DMS153 (cell line): ENCODE data around the gene MIA.
A peak's percentile ranks its signal among the peaks of the same experiment; 100 is the strongest.
"Not testable (repeated sequence)": the region's sequence is repeated elsewhere in the genome, so short reads cannot be mapped to it uniquely, and the experiment has no call there.

Source experiments
- DNase-seq: peaks from one replicate; lab custom pipeline; 2025; lab: John Stamatoyannopoulos, UW

The MIA gene

GRCh38 chr19:40780582-40780981, 5.3 kb downstream of the MIA start:
- DNase-seq, result no peak

DNA sequence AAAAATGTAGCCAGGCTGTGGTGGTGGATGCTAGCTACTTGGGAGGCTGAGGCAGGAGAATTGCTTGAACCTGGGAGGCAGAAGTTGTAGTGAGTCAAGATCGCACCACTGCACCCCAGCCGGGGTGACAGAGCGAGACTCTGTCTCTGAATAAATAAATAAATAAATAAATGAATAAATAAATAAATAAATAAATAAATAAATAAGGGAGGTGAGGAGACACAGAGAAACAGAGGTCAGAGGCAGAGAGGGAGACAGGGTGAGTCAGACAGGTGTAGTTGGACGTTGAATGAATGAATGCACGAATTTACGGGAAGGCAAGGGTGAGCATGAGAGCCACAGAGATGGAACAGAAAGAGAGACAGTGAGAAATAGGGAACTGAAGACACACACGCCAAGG, 5.8 kb downstream of the MIA start:
- DNase-seq, result no peak

DNA sequence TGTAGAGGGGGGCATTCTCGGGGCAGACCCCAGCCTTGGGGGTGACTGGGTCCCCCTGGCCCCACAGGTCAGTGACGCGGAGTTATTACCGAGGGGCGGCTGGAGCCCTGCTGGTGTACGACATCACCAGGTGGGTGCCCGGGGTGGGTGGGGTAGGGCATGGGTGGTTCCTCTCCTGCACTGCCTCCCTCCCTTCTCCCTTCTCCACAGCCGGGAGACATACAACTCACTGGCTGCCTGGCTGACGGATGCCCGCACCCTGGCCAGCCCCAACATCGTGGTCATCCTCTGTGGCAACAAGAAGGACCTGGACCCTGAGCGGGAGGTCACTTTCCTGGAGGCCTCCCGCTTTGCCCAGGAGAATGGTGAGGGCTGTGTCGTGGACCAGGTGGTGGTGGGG, 8.4 kb downstream of the MIA start:
- no peak for DNase-seq

- not testable (repeated sequence) for DNase-seq
These were observed 8.8 kb downstream of the MIA start for GRCh38 chr19:40784146-40784545.

- DNase-seq, result no peak
These were observed 10.2 kb downstream of the MIA start for GRCh38 chr19:40785526-40785925.

DNA sequence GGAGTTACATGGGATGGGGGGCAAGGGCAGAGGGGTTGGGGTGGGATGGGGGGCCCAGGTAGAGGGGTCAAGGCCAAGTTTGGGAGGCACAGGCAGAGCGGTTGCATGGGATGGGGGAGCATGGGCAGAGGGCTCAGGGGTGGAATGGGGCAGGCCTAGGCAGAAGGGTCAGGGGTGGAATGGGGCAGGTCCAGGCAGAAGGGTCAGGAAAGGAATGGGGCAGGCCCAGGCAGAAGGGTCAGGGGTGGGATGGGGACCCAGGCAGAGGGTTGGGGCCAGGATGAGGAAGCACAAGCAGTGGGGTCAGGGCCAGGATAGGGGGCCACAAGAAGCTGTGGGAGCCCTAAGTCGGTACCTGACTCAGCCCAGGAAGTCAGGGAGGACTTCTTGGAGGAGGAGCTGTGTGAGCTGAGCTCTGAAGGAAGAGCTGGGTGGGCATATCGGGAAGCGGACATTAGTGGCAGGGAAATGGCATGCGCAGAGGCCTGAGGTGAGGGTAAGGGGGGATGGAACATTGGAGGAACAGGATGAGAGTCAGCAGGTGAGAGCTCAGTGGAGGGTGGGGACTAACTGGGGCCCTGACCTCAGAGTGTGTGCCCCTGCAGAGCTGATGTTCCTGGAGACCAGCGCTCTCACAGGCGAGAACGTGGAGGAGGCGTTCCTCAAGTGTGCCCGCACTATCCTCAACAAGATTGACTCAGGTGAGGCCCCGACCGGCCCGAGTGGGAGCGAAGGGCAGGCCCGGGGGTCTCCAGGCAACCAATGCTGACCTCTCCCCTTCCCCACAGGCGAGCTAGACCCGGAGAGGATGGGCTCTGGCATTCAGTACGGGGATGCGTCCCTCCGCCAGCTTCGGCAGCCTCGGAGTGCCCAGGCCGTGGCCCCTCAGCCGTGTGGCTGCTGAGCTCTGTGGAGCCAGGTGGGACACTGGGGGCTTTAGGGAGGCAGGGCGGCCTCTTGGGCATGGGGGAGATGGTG, 11.0 kb downstream of the MIA start:
- DNase-seq, result no peak

GRCh38 chr19:40791349-40791748, 16.0 kb downstream of the MIA start:
- no peak for DNase-seq

DNA sequence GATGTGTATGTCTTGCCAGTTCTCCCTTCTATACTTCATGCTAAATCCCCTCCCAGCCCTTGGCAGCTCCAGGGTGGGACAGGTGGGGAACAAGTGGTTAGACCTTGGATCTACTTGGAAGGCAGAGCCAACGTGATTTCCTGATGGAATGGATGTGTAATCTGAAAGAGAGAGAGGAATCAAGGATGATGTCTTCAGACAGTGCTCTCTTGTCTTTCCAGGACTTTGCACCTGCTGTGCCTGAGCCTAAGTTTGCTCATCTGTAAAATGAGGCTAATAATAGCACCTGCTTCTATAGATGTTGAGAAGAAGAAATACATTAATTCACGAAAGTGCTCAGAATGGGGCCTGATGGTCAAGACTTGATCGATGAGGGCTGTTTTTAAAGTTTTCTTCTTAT, 16.7 kb downstream of the MIA start:
- DNase-seq, result no peak

DNA sequence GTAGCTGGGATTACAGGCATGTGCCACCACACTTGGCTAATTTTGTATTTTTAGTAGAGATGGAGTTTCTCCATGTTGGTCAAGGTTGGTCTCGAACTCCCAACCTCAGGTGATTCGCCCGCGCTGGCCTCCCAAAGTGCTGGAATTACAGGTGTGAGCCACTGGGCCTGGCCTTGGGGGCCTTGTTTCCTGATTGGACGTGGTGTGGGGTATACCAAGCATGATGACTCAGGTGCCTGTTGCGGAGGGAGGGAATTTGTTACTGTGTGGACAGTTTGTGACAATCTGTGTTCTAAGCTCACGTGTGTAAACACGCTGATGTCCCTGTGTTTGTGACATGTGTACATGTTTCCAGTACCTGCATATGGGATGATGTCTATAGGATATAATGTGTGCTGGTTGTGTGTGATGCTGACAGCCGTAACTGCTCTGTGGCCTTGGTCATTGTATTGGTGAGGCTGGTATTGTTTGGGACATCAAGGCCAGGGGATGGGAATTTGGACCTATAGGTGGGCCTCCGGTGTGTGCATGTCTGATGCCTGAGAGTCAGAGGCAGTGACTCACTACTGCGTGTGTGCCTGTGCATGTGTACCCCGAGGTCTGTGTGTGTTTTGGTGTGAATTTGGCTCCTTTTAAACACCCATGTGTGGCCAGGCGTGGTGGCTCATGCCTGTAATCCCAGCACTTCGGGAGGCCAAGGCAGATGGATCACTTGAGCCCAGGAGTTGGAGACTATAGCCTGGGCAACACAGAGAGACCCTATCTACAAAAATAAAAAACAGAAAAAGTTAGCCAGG, 22.0 kb downstream of the MIA start:
- no peak for DNase-seq

DNA sequence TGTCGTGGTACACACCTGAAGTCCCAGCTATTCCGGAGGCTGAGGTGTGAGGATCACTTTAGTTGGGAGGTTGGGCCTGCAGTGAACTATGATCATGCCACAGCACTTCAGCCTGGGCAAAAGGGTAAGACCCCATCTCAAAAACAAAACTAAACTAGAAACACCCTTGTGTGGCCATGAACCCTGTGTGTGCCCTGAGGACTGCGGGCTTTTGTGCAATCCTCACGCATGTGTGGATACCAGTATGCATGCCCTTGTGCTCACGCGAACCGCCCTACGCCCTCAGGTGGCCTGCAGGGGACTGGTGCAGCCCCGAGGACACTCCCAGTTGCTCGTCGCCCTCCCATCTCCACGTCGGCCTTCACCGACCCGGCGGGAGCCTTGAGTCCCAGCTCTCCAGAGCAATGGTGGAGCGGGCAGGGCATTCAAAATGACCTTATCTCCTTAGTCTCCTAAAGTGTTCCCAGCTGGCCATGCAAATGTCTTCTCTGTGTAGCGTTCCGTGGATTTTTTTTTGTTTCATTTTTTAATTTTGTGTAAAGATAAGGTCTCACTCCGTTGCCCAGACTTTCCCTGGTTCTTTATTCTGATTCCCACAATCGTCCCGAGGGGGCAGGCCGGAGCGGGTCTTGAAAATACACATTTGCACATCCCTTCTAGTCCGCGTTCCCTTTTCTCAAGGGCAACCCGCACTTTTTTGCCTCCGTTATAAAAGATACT, 22.8 kb downstream of the MIA start:
- DNase-seq, result peak; percentile 58

- DNase-seq, result peak; percentile 99
These were observed 23.6 kb downstream of the MIA start, which contains the start of gene EGLN2 for GRCh38 chr19:40798683-40799557. Gene EGLN2, plus strand, starts transcription at chr19:40799191. Its CDS starts 1,382 bp downstream, at chr19:40800573.

GRCh38 chr19:40799558-40800338, 24.4 kb downstream of the MIA start:
- DNase-seq, result no peak

DNA sequence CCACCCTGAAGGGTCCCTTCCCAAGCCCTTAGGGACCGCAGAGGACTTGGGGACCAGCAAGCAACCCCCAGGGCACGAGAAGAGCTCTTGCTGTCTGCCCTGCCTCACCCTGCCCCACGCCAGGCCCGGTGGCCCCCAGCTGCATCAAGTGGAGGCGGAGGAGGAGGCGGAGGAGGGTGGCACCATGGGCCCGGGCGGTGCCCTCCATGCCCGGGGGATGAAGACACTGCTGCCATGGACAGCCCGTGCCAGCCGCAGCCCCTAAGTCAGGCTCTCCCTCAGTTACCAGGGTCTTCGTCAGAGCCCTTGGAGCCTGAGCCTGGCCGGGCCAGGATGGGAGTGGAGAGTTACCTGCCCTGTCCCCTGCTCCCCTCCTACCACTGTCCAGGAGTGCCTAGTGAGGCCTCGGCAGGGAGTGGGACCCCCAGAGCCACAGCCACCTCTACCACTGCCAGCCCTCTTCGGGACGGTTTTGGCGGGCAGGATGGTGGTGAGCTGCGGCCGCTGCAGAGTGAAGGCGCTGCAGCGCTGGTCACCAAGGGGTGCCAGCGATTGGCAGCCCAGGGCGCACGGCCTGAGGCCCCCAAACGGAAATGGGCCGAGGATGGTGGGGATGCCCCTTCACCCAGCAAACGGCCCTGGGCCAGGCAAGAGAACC, 25.1 kb downstream of the MIA start:
- DNase-seq, result no peak

DNA sequence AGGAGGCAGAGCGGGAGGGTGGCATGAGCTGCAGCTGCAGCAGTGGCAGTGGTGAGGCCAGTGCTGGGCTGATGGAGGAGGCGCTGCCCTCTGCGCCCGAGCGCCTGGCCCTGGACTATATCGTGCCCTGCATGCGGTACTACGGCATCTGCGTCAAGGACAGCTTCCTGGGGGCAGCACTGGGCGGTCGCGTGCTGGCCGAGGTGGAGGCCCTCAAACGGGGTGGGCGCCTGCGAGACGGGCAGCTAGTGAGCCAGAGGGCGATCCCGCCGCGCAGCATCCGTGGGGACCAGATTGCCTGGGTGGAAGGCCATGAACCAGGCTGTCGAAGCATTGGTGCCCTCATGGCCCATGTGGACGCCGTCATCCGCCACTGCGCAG, 25.7 kb downstream of the MIA start:
- no peak for DNase-seq

GRCh38 chr19:40801426-40802299, 26.3 kb downstream of the MIA start:
- DNase-seq, result no peak

DNA sequence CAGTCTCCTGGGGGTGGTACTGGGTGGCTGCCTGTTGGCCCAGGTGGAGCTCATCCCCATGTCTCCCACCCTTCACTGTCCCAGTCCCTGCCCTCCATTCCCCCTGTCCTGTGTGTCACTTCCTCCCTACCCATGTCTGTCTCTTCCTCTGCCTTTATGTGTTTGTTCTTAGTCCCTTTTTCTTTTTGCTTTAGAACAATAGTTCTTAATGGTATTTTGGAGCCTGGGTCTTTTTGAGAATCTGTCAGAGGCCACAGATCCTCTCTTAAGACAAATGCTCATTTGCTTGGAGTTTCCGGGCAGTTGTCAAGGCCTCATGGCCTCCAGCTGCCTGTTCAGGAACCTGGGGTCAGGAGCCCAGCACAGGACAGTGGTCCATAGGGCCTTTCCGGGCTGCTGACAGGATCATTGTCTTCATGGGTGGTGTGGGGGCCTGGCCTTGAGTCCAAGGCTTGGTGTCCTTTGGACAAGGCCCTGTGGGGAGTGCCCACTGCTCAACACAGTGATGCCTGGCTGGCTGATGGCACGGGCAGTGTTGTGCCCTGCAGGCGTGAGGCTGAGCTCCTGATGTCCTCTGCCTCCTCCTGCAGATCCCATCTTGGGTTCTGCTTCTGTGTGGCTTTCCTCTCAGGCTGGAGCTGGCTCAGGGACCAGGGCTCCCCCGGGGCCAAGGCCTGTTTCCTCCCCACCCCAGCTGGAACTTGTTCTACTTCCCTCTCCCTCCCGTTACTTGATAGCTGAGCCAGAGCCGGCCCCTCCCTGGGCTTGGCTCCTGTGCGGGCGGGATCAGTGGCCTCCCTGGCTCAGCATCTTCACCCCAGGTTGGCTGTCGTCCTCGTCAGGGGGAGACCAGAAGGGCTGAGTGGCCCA, 27.2 kb downstream of the MIA start:
- no peak for DNase-seq

DNA sequence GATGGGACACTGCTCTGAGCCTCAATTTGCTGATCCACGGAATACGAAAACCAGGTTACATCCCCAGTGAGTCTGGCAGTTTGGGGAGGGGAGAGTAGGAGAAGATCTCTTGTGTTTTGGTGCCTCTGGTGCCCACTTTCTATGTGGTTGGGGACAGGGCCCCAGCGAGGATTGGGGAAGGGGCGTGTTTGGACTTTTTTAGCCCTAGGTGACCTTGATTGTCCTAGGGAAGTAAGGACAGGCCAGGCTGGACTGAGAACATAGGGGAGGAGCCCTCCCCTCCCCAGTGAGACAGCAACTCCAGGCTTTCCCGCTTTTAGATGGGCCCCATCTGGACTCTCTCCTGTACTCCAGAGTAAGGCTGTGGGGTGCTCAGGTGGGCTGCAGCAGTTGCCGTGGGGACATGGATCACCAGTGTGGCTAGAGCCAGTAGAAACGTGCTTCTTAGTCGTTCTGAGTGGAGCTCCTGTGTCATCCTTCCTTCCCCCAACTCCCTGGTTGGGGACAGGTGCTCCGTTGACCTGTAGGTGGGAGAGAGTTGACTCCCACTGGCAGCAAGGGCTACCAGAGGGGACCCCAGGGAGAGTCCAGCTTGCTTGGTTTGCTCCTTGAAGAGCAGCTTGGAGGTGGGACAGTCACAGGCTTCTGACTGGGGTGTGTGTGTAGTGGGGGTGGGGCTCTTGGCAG, 28.0 kb downstream of the MIA start:
- DNase-seq, result no peak
